Stimulated activated CD8-positive, alpha-beta memory T cell treated with anti-CD3 and anti-CD28 coated beads, Interleukin-2, amount 100 ng/mL, for 48 hours (primary cell): Measurements from ENCODE around the gene GPX8.

Experiments used
- DNase-seq, 2 donors: peaks; one replicate each; pipeline ENCODE4 v3.0.0-alpha.2; 2020; ENCODE audit warnings: low read depth in 2 of 2

The GPX8 gene

GRCh38 chr5:55172051-55172899 is 12.3 kb downstream of the GPX8 start:
- peak in 1 of 2 donors; percentile 28 for DNase-seq

DNA sequence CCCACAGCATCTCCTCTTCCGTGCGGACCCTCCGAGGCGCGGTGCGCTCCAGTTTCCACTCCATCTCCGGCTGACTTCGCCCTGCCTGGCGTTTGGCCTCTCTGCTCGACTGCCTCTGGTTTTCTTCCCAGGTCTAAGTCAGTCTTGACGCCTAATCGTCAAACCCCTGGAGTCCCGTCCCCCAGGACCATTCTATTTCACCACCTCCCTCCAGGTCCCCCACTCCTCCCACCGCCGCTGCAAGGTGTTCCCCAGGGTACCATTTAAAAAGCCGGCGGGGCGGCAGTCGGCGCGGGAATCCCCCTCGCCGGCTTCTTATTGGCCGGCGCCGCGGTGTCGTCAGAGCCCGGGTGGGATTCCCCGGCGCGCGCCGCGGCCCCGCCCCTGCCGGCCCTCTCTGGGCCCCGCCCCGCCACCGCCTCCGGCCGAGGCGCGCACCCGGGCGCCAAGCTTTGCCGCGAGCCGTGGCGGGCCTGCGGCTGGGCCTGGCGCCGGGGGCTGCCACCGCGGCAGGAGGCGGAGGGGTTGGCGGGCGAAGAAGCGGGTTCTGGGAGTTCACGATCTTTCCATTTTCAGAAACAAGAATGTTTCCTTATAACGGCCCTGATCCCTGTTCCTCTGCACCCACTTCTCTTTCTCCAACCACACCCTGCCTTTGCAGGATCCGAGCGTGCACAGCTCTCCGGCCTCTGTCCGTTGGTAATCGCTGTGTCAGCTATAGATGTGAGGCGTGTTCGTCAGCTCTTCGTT is 13.1 kb downstream of the GPX8 start, which contains the start of gene CDC20B:
TSS of gene CDC20B (minus strand) at position 241 of the 750 bp plus-strand sequence. CDS start at position 64, 177 bp downstream.
- peak; percentile 67 to 76 for DNase-seq

DNA sequence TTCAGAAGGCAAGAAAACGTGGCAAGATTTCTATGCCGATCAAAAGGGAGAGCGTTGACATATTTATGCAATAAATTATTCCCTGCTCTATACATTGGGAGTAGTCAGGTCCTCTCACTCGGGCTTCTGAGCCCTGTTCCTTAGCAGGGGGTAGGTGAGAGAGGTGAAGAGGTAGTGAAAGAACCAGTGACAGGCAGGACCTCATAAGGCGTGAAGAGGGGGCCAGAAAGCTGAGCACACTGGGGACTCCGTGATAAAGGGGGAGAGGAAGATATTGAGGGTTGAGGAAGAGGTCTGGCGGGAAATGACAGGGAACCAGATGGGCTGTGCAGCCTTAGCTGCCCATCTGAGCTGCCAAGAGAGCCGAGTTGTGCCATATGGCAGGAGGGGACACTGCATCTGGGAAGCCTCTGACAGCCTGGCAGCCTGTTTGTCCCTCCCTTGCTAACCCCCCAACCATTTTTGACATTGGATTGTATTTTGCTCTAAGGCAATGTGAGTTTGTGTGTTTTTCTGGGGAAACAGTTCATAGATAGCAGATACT is 13.8 kb downstream of the GPX8 start:
- no peak for DNase-seq

- no peak for DNase-seq
Observed at GRCh38 chr5:55175781-55176175, 15.8 kb downstream of the GPX8 start.

GRCh38 chr5:55176176-55176818 is 16.3 kb downstream of the GPX8 start:
- peak in 1 of 2 donors; percentile 18 for DNase-seq

- no peak for DNase-seq
Observed at GRCh38 chr5:55177078-55177477, 17.1 kb downstream of the GPX8 start.

GRCh38 chr5:55180016-55180415 is 20.0 kb downstream of the GPX8 start:
- no peak for DNase-seq

- DNase-seq: no peak
Observed at GRCh38 chr5:55187370-55187769, 27.4 kb downstream of the GPX8 start.

- DNase-seq: no peak
Observed at GRCh38 chr5:55188656-55189540, 28.9 kb downstream of the GPX8 start.

DNA sequence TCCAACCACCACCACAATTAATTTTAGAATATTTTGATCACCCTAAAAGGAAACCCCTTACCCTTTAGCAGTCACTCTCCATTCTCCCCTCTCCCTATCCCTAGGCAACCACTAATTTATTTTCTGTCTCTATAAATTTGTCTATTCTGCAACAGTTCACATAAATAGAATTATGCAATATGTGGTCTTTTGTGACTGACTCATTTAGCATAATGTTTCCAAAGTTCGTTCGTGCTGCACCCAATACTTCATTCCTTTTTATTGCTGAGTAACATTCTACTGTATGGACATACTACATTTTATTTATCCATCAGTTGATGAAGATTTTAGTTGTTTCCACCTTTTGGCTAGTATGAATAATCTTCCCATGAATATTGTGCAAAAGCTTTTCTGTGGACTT is 31.2 kb downstream of the GPX8 start:
- DNase-seq: no peak

- no peak for DNase-seq
Observed at GRCh38 chr5:55205001-55205400, 45.0 kb downstream of the GPX8 start.

GRCh38 chr5:55211184-55211874 is 51.4 kb downstream of the GPX8 start:
- no peak for DNase-seq
